Stimulated activated CD8-positive, alpha-beta memory T cell treated with anti-CD3 and anti-CD28 coated beads, Interleukin-12 subunit alpha, Interleukin-12 subunit beta, amount 100 ng/mL, for 4 hours (primary cell): ENCODE data around the gene CLRN3.

Experiments
- DNase-seq: peaks from one replicate; pipeline ENCODE4 v3.0.0-alpha.2; 2020; ENCODE audit warnings: low read depth

CLRN3 gene

DNA sequence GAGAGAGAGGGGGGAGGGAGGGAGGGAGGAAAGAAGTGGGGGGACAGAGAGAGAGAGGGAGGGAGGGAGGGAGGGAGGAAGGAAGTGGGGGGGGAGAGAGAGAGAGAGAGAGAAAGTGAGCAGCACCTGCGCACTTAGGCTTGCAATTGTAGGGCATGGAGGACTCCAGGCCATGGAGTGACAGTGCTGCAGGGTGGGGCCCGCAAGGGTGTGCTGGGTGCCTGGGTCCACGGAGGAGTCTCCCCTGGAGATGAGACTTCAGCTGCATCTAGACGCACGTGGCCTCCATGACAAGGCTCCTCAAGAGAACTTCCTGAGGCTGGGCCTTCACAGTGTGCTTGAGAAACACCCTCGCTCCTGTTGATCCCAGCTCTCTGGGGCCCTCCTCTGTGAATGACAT lies 44.5 kb downstream of the CLRN3 start:
- no peak for DNase-seq

- DNase-seq, result no peak
Measured at GRCh38 chr10:127845756-127846155, 47.0 kb downstream of the CLRN3 start.

GRCh38 chr10:127840884-127841283 lies 51.9 kb downstream of the CLRN3 start:
- DNase-seq, result no peak

- DNase-seq, result no peak
Measured at GRCh38 chr10:127836966-127837365, 55.8 kb downstream of the CLRN3 start.

GRCh38 chr10:127836176-127836575 lies 56.6 kb downstream of the CLRN3 start:
- no peak for DNase-seq

DNA sequence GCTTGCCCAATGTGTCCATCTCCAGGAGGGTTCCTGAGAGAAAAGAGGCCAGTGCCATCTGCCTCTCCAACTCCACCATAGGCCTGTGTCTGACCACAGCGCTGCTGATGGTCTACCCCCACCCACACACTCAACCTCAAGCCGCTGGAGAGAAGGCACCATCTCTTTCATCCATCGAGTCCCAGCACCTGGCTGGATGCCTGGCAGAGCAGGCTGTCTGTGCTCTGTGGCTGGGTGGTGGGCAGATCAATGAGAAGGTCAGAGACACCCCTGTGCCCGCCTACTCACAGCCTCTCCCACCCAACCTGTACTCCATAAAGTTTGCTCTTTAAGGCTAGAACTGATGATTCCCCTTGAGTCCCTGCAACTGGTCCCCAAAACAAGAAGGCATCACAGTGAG lies 58.0 kb downstream of the CLRN3 start:
- no peak for DNase-seq

GRCh38 chr10:127834221-127834620 lies 58.5 kb downstream of the CLRN3 start:
- no peak for DNase-seq

DNA sequence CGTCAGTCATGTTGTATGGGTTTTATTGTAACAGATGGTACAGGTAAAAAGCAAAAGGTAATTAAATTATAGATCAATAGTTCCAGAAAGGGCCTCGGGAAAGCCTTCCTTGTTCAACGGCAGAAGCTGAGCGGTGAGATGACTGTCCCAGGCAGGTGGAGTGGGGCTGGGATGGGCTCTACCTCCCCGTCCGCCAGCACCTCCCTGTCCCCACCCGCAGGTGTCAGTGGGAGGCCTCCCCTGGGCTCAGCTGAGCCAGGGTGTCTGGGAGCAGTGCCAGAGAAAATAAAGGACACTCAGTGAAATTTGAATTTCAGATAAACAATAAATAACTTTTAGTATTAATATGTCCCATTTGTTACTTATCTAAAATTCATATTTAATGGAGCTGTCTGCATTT lies 58.9 kb downstream of the CLRN3 start:
- DNase-seq, result no peak

GRCh38 chr10:127832501-127832900 lies 60.2 kb downstream of the CLRN3 start:
- DNase-seq, result no peak

DNA sequence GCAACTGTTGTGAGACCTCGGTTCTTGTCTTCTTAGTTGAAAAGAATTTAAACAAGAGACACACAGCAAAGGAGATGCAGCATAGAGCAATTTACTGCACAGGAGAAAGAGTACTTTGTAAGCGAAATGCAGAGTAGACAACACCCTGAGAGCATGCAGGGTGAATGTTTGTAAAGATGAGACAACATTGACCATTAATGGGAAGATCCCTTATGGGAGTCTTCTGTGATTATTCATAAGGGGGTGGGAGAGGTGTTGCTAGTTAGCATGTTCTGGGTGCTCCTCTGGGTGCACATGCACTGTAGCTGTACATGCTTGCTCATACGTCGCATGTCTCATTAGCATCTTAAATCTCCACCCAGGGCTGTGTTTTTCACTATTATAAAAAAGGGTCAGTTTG lies 62.3 kb downstream of the CLRN3 start:
- no peak for DNase-seq
